HG03097 (cell line): ENCODE measurements around the gene NXF1.
A peak's percentile ranks its signal among the peaks of the same experiment; 100 is the strongest.
"Not testable (repeated sequence)": the region's sequence is repeated elsewhere in the genome, so short reads cannot be mapped to it uniquely, and the experiment has no call there.

Source experiments
- ATAC-seq: cut with Tn5 transposase; IDR thresholded peaks from one replicate; pipeline ENCODE4 v1.9.1; 2021; ENCODE audit not compliant: unreplicated experiment, low FRiP score

Gene NXF1

DNA sequence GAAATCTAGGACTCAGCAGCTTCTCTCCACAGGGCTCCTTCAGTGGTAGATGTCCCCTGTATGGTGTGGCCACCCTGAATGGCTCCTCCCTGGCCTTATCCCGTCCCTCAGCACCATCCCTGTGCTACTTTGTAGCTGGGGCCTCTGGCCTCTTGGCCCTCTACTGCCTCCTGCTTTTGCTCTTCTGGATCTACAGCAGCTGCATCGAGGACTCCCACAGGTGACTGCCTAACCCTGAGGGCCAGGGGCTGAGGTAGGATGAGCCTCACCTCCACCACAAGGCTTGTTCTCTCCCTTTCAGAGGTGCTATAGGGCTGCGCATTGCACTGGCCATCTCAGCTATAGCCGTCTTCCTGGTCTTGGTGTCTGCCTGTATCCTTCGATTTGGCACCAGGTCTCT lies 16.2 kb downstream of the NXF1 start:
- ATAC-seq: no peak

DNA sequence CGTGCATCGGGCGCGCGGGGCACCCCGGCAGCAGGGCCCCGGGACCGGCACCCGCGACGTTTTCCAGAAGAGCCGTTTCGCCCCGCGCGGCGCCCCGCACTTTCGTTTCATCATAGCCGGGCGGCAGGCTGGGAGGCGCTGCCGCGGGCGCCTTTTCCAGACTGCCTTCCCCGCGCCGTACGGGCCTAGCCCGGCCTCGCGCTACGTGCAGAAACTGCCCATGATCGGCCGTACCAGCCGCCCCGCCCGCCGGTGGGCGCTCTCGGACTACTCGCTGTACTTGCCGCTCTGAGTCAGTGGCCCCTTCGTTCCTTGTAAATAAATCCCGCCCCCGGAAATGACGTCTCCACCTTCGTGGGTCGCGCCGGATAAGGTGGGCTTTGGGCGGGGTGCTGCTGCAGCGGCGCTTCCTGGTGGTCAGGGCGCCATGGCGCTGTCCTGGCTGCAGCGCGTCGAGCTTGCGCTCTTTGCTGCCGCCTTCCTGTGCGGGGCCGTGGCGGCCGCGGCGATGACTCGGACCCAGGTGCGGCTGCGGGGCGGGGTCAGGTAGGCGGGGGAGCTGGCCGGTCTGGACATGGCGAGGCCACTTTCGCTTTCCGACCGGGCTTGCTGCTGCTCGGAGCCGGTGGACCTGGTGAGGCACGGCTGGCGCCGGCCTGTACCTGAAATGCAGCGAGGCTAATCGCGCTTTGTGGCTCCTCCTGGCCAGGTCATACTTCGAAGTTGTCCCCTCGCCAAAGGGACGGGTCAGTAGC lies 18.1 kb downstream of the NXF1 start, which contains the start of gene TMEM179B:
Gene TMEM179B (plus strand): TSS at position 398 of the 755 bp plus-strand sequence. CDS start 30 bp downstream, at position 428.
- ATAC-seq: peak; percentile 56

DNA sequence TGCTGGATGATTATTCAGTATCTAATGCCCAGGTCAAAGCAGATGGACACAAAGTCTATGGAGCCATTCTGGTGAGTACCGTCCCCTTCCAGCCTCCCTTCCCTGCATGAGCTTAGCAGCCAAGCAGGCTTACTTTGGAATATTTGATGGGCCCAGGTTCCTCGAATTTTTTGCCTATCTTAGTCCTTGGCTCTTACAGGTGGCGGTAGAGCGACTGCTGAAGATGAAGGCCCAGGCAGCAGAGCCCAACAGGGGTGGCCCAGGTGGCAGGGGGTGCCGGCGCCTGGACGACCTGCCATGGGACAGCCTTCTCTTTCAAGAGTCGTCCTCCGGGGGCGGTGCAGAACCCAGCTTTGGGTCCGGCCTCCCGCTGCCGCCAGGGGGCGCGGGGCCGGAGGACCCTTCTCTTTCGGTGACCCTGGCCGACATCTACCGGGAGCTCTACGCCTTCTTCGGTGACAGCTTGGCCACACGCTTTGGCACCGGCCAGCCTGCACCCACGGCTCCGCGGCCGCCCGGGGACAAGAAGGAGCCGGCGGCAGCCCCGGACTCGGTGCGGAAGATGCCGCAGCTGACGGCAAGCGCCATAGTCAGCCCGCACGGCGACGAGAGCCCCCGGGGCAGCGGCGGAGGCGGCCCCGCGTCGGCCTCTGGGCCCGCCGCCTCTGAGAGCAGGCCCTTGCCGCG lies 18.8 kb downstream of the NXF1 start:
- ATAC-seq: peak; percentile 55

DNA sequence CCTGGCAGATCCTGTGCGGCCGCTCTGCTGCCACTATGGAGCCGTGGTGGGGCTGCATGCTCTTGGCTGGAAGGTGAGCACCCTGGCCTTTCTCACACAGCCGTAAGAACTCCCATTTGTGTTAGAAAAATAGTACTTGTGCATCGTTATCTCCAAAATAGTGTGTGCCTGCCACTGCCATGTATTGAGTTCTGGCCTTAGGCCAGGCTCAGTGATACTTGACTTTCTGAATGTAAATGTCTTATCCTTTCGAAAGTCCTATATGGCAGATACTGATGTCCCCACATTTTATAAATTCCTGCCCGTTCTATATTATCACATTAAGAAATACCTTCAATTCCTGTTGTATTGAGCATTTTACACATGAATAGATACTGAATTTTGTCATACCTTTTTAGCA lies 22.5 kb downstream of the NXF1 start:
- no peak for ATAC-seq

DNA sequence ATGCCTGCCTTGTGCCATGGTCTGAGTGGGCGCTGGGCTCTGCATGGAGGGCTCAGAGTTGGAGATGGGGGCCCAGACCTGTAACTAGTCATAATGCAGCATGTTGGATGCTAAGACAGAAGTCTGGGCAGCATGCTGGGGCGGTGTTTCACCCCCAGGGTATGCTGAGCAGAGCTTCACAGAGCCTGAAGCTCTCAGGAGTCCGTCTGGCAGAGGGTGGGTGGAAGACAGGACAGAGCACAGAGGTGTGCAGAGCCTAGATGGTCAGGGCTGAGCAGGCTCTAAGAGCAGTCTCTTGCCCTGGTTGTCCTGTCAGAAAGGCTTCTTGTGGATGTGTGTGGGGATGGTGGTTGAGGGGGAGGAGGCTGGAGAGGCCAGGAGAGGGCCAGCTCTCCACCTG lies 26.8 kb downstream of the NXF1 start:
- no peak for ATAC-seq

DNA sequence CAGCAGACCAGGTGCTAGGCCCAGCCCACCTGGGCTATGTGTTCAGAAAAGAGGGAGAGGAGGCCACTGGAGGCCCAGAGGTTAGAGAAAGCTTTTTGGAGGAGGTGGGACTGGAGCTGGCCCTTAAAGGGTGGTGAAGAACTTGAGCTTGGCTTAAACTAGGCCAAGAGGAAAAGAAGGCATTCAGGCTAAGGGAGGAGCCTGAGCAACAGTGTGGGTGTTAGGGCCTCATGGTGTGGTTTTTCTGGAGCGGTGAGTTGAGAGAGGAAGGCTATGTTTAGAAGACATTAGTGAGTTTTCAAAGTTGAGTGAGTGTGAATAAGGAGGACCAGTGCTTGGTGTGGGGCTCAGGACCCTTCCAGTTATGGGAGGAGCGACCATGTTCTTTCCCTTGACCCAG lies 27.9 kb downstream of the NXF1 start:
- no peak for ATAC-seq

DNA sequence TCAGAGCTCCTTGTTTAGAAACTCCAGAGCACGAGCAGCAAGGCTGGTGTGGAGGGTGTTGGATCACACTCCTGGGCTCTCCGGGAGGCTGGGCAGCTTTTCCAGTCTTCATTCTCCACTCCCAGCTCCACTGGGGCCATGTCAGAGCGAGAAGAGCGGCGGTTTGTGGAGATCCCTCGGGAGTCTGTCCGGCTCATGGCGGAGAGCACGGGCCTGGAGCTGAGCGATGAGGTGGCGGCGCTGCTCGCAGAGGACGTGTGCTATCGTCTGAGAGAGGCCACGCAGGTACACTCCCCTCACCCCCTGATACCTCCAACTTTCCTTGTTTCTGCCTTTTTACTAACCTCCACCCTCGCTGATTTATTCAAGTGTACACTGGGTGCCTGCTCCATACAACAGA lies 29.6 kb downstream of the NXF1 start:
- ATAC-seq: no peak

DNA sequence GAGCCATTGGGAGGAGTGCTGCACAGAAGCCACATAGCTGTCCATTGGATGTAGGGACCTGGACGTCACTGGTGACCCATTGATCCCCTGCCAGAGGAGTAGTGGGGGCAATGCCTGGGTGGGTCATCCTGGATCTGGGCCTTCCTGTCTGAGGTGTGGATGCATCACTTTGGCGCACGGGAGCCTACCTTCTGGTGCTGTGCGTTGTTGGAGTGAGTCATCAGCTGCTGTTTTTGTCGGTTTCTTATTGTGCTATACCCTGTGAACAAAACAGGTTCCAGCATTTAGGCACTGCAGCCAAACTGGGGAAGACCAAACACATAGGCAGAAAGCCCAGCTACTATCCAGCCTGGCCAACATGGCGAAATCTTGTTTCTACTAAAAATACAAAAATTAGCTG lies 30.8 kb downstream of the NXF1 start:
- no peak for ATAC-seq

DNA sequence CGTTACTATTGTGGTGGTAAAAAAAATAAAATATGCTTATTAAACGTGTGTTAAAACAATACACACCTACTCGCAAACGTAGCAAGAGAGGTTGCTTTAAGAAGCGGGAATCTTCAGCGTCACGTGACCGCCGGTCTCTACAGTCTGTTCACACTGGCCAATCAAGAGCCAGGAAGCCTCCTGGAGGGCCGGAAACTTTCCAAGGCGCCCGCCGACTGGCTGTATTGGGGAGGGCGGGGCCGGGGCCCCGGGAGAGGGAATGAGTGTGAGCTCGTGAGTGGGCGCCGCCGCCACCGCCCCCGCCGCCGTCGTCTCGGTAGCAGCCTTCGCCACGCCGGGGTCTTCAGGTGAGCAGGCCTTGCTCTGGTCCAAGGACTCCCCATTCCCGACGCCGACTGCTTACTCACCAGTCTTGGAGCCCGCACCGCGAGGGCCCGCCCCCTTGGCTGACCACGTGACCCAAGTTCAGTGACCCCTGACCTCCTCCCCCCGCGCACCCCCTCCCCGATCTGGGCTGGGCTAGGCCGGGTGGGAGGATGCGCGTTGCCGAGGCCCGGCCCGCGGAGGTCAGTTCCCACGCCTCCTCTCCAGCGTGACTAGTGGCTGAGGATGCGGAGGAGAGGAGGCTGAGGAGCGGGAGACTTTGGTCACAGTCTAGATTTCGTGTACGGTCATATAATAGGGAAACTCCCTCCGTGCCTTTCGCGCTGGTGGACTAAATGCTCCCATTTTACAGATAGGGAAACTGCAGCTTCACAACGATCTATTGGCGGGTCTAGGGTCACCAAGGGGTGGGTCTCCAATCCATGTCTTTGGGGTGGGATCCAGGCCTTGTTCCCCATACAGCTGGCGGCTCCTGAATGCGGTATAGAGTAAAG lies 33.9 kb downstream of the NXF1 start, which contains the start of gene TAF6L:
Gene TAF6L (plus strand): TSS at position 253 of the 878 bp plus-strand sequence. CDS start 4,388 bp downstream, outside the sequence.
- peak; percentile 69 for ATAC-seq

DNA sequence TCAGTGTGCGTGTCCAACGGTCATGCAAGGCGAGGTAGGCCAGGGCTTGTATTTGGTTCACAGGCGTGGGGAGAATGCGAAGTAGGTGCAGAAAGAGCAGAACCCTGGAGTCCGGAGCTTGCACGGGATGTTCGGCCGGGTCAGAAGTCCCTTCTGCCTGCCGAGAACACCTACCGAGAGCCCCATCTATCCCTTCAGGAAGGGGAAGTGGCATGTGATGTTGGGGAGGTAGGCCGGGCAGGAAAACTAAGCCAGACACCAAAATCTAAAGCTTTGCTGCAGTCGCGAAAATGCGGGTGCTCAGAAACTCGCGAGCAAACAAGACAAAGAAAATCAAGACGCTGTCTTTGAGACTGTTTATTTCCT lies 34.5 kb downstream of the NXF1 start:
- ATAC-seq: peak; percentile 12

DNA sequence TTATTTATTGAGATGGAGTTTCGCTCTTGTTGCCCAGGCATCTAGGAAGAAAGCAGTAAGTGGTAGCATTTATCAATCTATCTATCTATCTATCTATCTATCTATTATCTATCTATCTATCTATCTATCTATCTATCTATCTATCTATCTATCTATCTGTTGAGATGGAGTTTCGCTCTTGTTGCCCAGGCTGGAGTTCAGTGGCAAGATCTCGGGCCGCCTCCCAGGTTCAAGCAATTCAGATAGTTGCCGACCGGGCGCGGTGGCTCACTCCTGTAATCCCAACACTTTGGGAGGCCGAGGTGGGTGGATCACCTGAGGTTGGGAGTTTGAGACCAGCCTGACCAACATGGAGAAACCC lies 44.4 kb downstream of the NXF1 start:
- ATAC-seq: not testable (repeated sequence)

DNA sequence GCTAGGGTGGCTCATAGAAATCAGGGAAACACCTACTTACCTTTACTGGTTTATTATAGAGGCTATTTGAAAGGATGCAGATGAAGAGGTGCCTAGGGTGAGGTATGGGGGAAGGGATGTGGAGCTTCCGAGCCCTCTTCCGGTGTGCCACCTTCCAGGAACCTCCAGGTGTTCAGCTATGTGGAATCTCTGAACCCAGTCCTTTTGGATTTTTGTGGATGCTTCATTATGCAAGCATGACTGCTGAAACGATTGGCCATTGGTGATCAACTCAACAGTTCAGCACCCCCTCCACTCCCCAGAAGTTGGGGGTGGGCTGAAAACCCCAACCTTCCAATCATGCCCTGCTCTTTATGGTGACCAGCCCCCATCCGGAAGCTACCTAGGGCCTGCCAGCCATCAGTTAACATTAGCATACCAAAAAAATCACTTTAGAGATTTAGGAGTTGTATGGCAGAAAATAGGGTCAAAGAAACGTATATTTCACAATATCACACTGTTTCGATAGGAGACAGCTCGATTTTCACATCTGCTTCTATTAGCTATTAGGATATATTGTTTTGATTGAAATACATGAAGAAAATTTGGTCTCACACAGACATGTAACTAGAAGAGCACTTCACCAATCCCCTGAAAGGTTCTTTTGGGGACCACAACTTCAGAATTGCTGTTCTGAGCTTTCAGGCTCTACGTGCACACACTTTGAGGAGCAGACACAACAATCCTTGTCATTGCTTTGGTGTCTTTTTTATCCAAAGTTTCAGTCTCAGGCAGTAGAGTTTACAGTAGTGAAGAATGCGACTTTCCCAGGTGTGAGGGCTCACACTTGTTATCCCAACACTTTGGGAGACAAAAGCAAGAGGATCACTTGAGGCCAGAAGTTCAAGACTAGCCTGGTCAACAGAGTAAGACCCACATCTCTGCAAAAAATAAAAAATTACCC lies 47.1 kb downstream of the NXF1 start:
- no peak for ATAC-seq

DNA sequence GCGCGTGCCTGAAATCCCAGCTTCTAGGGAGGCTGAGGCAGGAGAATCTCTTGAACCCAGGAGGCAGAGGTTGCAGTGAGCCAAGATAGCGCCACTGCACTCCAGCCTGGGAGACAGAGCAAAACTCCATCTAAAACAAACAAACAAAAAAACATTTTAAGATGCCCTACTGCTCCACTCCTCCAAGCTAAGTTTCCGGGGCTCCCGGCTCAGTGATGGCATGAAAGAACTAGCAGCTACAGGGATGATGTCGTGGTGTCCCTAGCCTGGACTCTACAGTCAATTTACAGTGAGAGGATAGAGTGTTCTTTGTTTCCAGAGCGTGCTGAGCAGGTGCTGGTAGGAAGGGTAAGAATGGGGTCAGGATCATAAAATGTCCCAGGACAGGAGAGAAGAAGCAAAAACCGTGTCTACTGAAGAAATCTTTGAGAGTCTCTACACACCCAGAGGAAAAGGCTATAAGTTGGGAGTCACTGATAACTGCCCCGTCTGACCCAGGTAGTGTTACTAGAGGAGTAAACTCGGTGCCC lies 50.1 kb downstream of the NXF1 start:
- ATAC-seq: no peak

DNA sequence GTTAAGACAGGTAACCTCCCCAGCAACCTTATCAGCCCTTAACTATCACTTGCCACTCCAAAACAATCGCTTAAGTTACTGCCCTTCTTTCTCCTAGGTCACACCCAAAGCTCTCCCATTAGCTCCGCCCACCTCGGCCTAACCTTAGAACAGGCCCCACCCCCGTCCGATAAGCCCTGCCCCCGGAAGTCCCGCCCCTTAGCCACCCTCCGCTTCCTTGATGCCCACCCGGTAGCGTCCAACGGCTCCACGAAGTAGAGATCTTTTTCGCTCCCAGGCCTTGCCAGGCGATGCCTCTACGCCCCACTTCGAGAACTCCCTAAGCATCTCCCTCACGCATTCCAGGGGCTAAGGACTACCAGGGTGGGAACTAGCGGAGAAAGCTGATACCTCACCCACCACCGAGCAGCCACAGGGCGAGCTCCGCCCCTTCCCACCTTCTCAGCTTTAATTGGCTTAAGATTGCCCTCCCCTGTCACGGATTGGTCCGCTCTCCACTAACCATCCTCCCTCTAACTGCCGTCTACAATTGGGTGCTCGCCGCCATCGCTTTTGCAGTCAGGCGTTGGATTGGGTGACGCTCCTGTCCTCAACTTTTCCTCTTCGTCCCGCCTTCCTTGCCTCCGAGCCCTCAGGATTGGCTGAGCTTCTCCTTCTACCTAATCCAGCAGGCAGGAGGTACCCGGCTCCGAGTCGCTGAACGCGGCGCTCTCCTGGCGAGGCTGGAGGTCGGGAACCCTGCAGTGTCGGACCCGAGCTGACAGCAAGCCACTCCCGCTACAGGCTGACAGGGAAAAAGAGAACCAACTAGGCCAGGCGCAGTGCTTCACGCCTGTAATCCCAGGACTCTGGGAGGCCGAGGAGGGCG lies 51.3 kb downstream of the NXF1 start, which contains the start of gene ZBTB3:
Gene ZBTB3 (minus strand): TSS at position 425 of the 868 bp plus-strand sequence. CDS start 496 bp downstream, outside the sequence.
- ATAC-seq: peak; percentile 93

DNA sequence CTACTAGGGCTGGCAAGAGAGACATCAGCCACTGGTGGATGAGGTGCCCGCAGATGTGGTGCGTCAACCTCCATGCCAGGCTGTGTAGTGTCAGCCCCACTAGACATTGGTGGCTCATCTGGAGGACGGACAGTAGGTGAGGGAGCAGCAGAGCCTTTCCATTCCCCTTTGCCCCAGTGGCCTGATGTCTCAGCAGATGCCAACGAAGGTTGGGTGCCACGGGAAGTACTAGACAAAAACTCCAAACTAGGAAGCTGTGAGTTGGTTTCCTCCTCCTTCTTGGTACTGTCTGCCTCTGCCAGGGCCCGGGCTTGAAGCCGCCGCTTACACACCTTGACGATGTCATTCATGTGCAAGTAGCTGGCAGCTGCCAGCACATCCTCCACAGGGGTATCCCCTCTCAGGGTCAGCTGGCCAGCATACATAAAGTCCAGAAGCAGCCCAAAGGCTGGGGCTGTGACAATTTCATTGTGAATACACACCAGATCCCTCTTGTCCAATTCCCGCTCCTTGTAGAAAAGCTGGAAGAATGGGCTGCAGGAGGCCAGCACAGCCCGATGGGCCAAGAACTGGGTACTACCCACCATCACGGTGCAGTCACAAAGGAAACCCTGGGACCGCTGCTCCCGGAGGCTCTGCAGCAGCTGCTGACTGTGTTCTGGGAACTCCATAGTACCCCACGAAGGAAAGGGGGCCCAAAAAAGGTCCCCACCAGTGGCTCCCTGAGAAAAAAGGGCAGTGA lies 52.1 kb downstream of the NXF1 start:
- ATAC-seq: peak; percentile 1

DNA sequence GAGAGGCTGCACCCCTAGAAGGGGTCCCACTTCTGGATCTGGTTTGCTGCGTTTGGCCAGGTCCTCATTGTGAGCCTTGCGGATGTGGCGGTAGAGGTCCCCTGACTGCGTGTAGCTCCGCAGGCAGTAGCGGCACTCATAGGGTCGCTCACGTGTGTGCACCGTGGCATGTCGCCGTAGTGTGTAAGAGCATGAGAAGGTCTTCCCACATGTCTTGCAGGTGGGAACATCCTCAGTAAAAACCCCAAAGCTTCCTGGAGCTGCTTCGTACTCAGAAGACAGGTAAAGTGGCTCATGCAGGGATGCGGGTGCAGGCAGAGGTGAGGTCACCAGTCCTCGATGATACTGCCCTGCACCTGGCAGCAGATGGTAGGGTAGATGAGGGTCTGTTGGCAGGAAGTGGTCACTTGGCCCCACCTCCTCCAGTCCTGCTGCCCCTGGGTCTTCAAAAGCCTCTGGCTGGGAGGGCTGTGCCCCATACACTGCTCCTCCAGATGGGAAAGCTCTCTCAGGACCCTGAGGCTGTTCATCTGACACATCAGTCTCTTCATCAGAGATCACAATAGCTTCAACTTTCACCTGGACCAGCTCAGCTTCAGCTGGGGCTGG lies 53.0 kb downstream of the NXF1 start:
- no peak for ATAC-seq

DNA sequence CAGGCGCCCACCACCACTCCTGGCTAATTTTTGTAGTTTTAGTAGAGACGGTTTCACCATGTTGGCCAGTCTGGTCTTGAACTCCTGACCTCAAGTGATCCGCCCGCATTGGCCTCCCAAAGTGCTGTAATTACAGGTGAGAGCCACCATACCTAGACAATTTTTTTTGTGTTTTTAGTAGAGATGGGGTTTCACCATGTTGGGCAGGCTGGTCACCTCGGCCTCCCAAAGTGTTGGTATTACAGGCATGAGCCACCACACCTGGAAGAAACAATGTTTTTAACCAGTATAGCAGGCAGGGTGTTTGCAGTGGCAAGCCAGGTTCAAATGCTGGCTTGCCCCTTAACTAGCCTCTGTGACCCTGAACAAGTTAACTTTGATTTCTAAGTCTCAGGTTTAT lies 55.3 kb downstream of the NXF1 start:
- not testable (repeated sequence) for ATAC-seq
